PC-9 (cell line): ENCODE data around the gene GCNT2. TPM values are rescaled to one million over a fixed set of nuclear protein-coding genes. Genes with fewer than 3 reads are reported as not detected.

ENCODE experiments used
- BruUV-seq: library from RNA; stranded (reverse); fragments of 400-500 nt; replicated peaks from 2 replicates; lab custom pipeline; 2021; lab: Mats Ljungman, UMichigan
- CTCF ChIA-PET: fragments of 300-600 bp; sonication (Branson Sonifier 250); formaldehyde crosslinking; loops from one replicate; lab custom pipeline; 2022; ENCODE audit warnings: antibody characterized with exemption; lab: Charles Lee
- POLR2A ChIA-PET: fragments of 300-600 bp; sonication (Branson Sonifier 250); formaldehyde crosslinking; loops from one replicate; lab custom pipeline; 2022; ENCODE audit warnings: antibody characterized with exemption; ENCODE audit not compliant: unreplicated experiment; lab: Charles Lee
- DNase-seq, 2 experiments: peaks; one replicate each; pipeline versions ENCODE4 v3.0.0 to v3.0.0-alpha.2; 2015 to 2022; ENCODE audit warnings: mixed read lengths in 1 of 2
- H2AFZ ChIP-seq: fragments of 200-600 bp; sonication (generic); 2 replicates; pipeline ENCODE4 v1.8.1; 2017; ENCODE audit warnings: antibody characterized with exemption
- H3F3A ChIP-seq: fragments of 200-600 bp; sonication (generic); 2 replicates; pipeline ENCODE4 v1.8.1; 2017; ENCODE audit warnings: antibody characterized with exemption, mild to moderate bottlenecking, low read depth; ENCODE audit not compliant: insufficient read depth
- H3K27ac ChIP-seq: fragments of 200-600 bp; sonication (generic); 2 replicates; pipeline ENCODE4 v1.6.1; 2016; ENCODE audit warnings: mixed run types
- H3K27me3 ChIP-seq: fragments of 200-600 bp; sonication (generic); 2 replicates; pipeline ENCODE4 v1.6.1; 2016; ENCODE audit warnings: low read depth, mixed run types; ENCODE audit not compliant: insufficient read depth
- H3K36me3 ChIP-seq: fragments of 200-600 bp; sonication (generic); 2 replicates; pipeline ENCODE4 v1.6.1; 2016; ENCODE audit warnings: low read depth, mixed run types
- H3K4me1 ChIP-seq: fragments of 200-600 bp; sonication (generic); replicated peaks from 2 replicates; pipeline ENCODE4 v1.6.1; 2016; ENCODE audit warnings: mixed run types; ENCODE audit not compliant: insufficient read depth
- H3K4me2 ChIP-seq: fragments of 200-600 bp; sonication (generic); 2 replicates; pipeline ENCODE4 v1.6.1; 2017; ENCODE audit warnings: mixed run types
- H3K4me3 ChIP-seq: fragments of 200-600 bp; sonication (generic); 2 replicates; pipeline ENCODE4 v1.6.1; 2016; ENCODE audit warnings: mixed run types
- H3K79me2 ChIP-seq: fragments of 200-600 bp; sonication (generic); 2 replicates; pipeline ENCODE4 v1.6.1; 2017; ENCODE audit warnings: low read depth, mixed run types
- H3K9me2 ChIP-seq: fragments of 200-600 bp; sonication (generic); 2 replicates; pipeline ENCODE4 v1.8.1; 2017; ENCODE audit warnings: mild to moderate bottlenecking; ENCODE audit not compliant: insufficient read depth
- H3K9me3 ChIP-seq: fragments of 200-600 bp; sonication (generic); 2 replicates; pipeline ENCODE4 v1.8.1; 2016; ENCODE audit warnings: low read depth; ENCODE audit not compliant: insufficient read depth
- H4K20me1 ChIP-seq: fragments of 200-600 bp; sonication (generic); 2 replicates; pipeline ENCODE4 v1.8.1; 2017; ENCODE audit not compliant: insufficient read depth
- EZH2 ChIP-seq: fragments of 200-600 bp; sonication (generic); IDR thresholded peaks from 2 replicates; pipeline ENCODE4 v1.8.0; 2017; ENCODE audit warnings: antibody characterized with exemption, low read depth
- intact Hi-C: fragments of 100-400 bp; cut with micrococcal nuclease; formaldehyde crosslinking; loops from one replicate; pipeline ENCODE4 v1.10.0; 2022; ENCODE audit not compliant: unreplicated experiment
- total RNA-seq: library from RNA; stranded (reverse); gene quantifications from 2 replicates; pipeline ENCODE4 v1.2.3, GENCODE V29; 2021
- TF ChIP-seq, protein P1 (sequence below): fragments of 200-600 bp; sonication (generic); conservative IDR thresholded peaks from 2 replicates; pipeline ENCODE4 v1.6.1; 2017; ENCODE audit warnings: mixed run types, antibody characterized with exemption, mild to moderate bottlenecking, moderate library complexity

Gene GCNT2
- total RNA-seq, 1 experiment from 2014 or later = 35.7 TPM

GRCh38 chr6:10478187-10479040 is 42.7 kb upstream of the GCNT2 start:
- Histone ChIP-seq H3K4me3 (no peak overlapping the region), H3K36me3 (no peaks in the 10 kb centered on the region), H3K27ac (no peak overlapping the region), H2AFZ (no peak overlapping the region), H3K4me1 (peaks cover 11% of the 10 kb centered on the region), H3K9me2 (no peaks in the 10 kb centered on the region), H3K27me3 (no peaks in the 10 kb centered on the region), H3K79me2 (no peaks in the 10 kb centered on the region), H3F3A (no peaks in the 10 kb centered on the region), H4K20me1 (no peaks in the 10 kb centered on the region), H3K4me2 (no peak overlapping the region), H3K9me3 (no peaks in the 10 kb centered on the region)
- peak; percentile 8 to 37 for DNase-seq
- BruUV-seq = no TSS peak
- CTCF ChIA-PET = interaction anchor here (0.5 to 1.5 kb wide), 14 partner anchors 9 to 1227 kb away, joined by 3 to 10 read pairs (median 4); partner anchors contain the start of gene TMEM14B
- TF ChIP-seq, protein P1, sequence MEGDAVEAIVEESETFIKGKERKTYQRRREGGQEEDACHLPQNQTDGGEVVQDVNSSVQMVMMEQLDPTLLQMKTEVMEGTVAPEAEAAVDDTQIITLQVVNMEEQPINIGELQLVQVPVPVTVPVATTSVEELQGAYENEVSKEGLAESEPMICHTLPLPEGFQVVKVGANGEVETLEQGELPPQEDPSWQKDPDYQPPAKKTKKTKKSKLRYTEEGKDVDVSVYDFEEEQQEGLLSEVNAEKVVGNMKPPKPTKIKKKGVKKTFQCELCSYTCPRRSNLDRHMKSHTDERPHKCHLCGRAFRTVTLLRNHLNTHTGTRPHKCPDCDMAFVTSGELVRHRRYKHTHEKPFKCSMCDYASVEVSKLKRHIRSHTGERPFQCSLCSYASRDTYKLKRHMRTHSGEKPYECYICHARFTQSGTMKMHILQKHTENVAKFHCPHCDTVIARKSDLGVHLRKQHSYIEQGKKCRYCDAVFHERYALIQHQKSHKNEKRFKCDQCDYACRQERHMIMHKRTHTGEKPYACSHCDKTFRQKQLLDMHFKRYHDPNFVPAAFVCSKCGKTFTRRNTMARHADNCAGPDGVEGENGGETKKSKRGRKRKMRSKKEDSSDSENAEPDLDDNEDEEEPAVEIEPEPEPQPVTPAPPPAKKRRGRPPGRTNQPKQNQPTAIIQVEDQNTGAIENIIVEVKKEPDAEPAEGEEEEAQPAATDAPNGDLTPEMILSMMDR = peak; percentile 78
- no peak for TF ChIP-seq EZH2
- intact Hi-C loops = loop anchor here (1.0 to 2.0 kb wide), 4 partner anchors 281 to 1096 kb away; no protein-coding TSS in a partner anchor
- POLR2A ChIA-PET = interaction anchor here (0.5 to 0.7 kb wide), 5 partner anchors 24 to 754 kb away, joined by 3 to 20 read pairs (median 4); partner anchors contain the start of genes NEDD9 and PAK1IP1

DNA sequence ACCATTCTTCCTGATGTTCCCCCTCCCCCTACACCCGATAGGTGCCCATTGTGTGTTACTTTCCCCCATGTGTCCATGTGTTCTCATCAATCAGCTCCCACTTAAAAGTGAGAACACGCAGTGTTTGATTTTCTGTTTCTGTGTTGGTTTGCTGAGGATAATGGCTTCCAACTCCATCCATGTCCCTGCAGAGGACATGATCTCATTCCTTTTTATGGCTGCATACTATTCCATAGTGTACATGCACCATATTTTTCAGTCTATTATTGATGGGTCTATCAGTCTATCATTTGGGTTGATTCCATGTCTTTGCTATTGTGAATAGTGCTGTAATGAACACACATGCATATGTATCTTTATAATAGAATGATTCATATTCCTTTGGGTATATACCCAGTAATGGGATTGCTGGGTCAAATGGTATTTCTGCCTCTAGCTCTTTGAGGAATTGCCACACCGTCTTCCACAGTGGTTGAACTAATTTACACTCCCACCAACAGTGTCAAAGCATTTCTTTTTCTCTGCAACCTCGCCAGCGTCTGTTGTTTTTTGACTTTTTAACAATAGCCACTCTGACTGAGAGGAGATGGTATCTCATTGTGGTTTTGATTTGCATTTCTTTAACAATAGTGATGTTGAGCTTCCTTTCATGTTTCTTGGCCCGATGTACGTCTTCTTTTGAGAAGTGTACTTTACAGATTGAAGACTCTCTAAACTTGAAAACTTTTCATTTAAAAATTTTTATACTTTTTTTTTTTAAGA is 41.0 kb upstream of the GCNT2 start:
- BruUV-seq = no TSS peak
- intact Hi-C loops = loop anchor here (2.0 to 10.0 kb wide), 2 partner anchors 215 to 1095 kb away; partner anchors contain the start of genes C6orf52 and PAK1IP1
- H3K4me1 ChIP-seq = peaks cover 11% of the 10 kb centered on the region
- TF ChIP-seq, protein P1 = no peak
- TF ChIP-seq EZH2 = no peak
- DNase-seq = peak in 1 of 2 experiments; percentile 8
- H3K27me3 ChIP-seq = no peaks in the 10 kb centered on the region
- no peak overlapping the region for H3K4me3 ChIP-seq
- H3K9me3 ChIP-seq = no peaks in the 10 kb centered on the region
- no peak overlapping the region for H3K27ac ChIP-seq
- no peaks in the 10 kb centered on the region for H4K20me1 ChIP-seq
- no peak overlapping the region for H3K4me2 ChIP-seq
- ChIA-PET CTCF (interaction anchor here (0.6 kb wide), 1 partner anchor 45 kb away, joined by 3 read pairs; no protein-coding TSS in a partner anchor), POLR2A (interaction anchor here (0.6 to 0.7 kb wide), 3 partner anchors 41 to 321 kb away, joined by 4 to 9 read pairs (median 7); partner anchors contain the start of gene GCNT2)
- H3K79me2 ChIP-seq = no peaks in the 10 kb centered on the region
- no peaks in the 10 kb centered on the region for H3F3A ChIP-seq
- H3K9me2 ChIP-seq = no peaks in the 10 kb centered on the region
- no peaks in the 10 kb centered on the region for H3K36me3 ChIP-seq
- H2AFZ ChIP-seq = no peak overlapping the region

DNA sequence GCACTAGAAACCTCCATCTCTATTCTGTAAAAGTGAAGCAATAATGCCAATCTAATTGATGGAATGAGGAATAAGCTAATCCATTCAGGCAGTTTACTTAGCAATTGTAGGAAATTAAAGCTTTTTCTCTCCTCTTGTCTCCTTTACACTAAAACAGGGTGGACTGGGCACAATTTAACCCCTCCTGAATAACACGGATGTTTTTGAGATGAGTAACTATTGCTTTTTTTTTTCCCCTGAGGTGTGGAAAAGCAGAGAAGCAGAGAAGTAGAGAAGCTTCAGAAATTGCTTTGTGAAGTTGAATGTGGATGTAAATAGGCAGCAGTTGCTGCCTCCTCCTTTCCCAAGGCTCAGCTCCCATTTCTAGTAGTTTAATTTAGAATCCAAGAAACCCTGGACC is 40.0 kb upstream of the GCNT2 start:
- Histone ChIP-seq H3K9me3 (no peaks in the 10 kb centered on the region), H3K4me2 (peak overlapping the region; percentile 49), H3F3A (no peaks in the 10 kb centered on the region), H3K27me3 (no peaks in the 10 kb centered on the region), H3K4me1 (peaks cover 11% of the 10 kb centered on the region), H2AFZ (no peak overlapping the region), H3K9me2 (no peaks in the 10 kb centered on the region), H3K27ac (peak overlapping the region; percentile 29), H3K4me3 (no peak overlapping the region), H3K79me2 (no peaks in the 10 kb centered on the region), H3K36me3 (no peaks in the 10 kb centered on the region), H4K20me1 (no peaks in the 10 kb centered on the region)
- intact Hi-C loops = loop anchor here (1.0 to 10.0 kb wide), 2 partner anchors 40 to 214 kb away; partner anchors contain the start of genes C6orf52 and PAK1IP1
- TF ChIP-seq, protein P1 = no peak
- TF ChIP-seq EZH2 = no peak
- ChIA-PET CTCF (interaction anchor here (0.5 to 0.8 kb wide), 5 partner anchors 29 to 367 kb away, joined by 5 to 11 read pairs (median 5); partner anchors contain the start of gene PAK1IP1), POLR2A (interaction anchor here (0.6 to 0.7 kb wide), 4 partner anchors 38 to 179 kb away, joined by 4 to 9 read pairs (median 5); partner anchors contain the start of gene GCNT2)
- no TSS peak for BruUV-seq
- DNase-seq = peak; percentile 10 to 39
